MM.1S (cell line): ENCODE measurements around the gene RABL6.
"Not testable (repeated sequence)": the region's sequence is repeated elsewhere in the genome, so short reads cannot be mapped to it uniquely, and the experiment has no call there.

Source experiments
- DNase-seq: peaks from one replicate; pipeline ENCODE4 v3.0.0-alpha.2; 2015
- H2AFZ ChIP-seq: fragments of 300-600 bp; sonication (generic); 2 replicates; pipeline ENCODE4 v1.6.0; 2016; ENCODE audit warnings: antibody characterized with exemption, low read length
- H3F3A ChIP-seq: fragments of 300-600 bp; sonication (generic); 2 replicates; pipeline ENCODE4 v1.6.1; 2016; ENCODE audit warnings: mild to moderate bottlenecking, antibody characterized with exemption, low read length, moderate library complexity, mixed read lengths; ENCODE audit not compliant: insufficient read depth
- H3K27ac ChIP-seq: fragments of 300-600 bp; sonication (generic); 2 replicates; pipeline ENCODE4 v1.5.1; 2016; ENCODE audit warnings: mild to moderate bottlenecking, low read length
- H3K27me3 ChIP-seq: fragments of 300-600 bp; sonication (generic); replicated peaks from 2 replicates; pipeline ENCODE4 v1.6.0; 2016; ENCODE audit warnings: low read length; ENCODE audit not compliant: insufficient read depth
- H3K36me3 ChIP-seq: fragments of 300-600 bp; sonication (generic); replicated peaks from 2 replicates; pipeline ENCODE4 v1.6.1; 2016; ENCODE audit warnings: mild to moderate bottlenecking, low read length, mixed read lengths; ENCODE audit not compliant: insufficient read depth
- H3K4me1 ChIP-seq: fragments of 300-600 bp; sonication (generic); 2 replicates; pipeline ENCODE4 v1.6.1; 2016; ENCODE audit warnings: low read length, mixed read lengths
- H3K4me2 ChIP-seq: fragments of 300-600 bp; sonication (generic); 2 replicates; pipeline ENCODE4 v1.6.0; 2016; ENCODE audit warnings: low read depth, low read length
- H3K4me3 ChIP-seq: fragments of 300-600 bp; sonication (generic); 2 replicates; pipeline ENCODE4 v1.5.1; 2016; ENCODE audit warnings: low read length, mixed read lengths
- H3K79me2 ChIP-seq: fragments of 300-600 bp; sonication (generic); 2 replicates; pipeline ENCODE4 v1.6.1; 2016; ENCODE audit warnings: mixed run types, low read length, mixed read lengths
- H3K9ac ChIP-seq: fragments of 300-600 bp; sonication (generic); 2 replicates; pipeline ENCODE4 v1.6.1; 2016; ENCODE audit warnings: low read length, mixed read lengths
- H3K9me2 ChIP-seq: fragments of 300-600 bp; sonication (generic); replicated peaks from 2 replicates; pipeline ENCODE4 v1.6.1; 2016; ENCODE audit warnings: mild to moderate bottlenecking, low read length, mixed read lengths; ENCODE audit not compliant: insufficient read depth
- H3K9me3 ChIP-seq: fragments of 300-600 bp; sonication (generic); replicated peaks from 2 replicates; pipeline ENCODE4 v1.6.1; 2016; ENCODE audit warnings: mild to moderate bottlenecking, low read length, mixed read lengths; ENCODE audit not compliant: insufficient read depth
- H4K20me1 ChIP-seq: fragments of 300-600 bp; sonication (generic); 2 replicates; pipeline ENCODE4 v1.6.1; 2016; ENCODE audit warnings: mild to moderate bottlenecking, low read length, moderate library complexity, mixed read lengths; ENCODE audit not compliant: insufficient read depth
- EZH2 ChIP-seq: fragments of 300-600 bp; sonication (generic); optimal IDR thresholded peaks from 2 replicates; pipeline ENCODE3; 2017; ENCODE audit warnings: low read depth, mild to moderate bottlenecking, antibody characterized with exemption, low read length, mixed read lengths
- EZH2phosphoT487 ChIP-seq: fragments of 300-600 bp; sonication (generic); IDR thresholded peaks from 2 replicates; pipeline ENCODE4 v1.6.1; 2018; ENCODE audit warnings: antibody characterized with exemption, low read length
- TF ChIP-seq, protein P1 (sequence below): fragments of 300-600 bp; sonication (generic); IDR thresholded peaks from 2 replicates; pipeline ENCODE4 v1.5.1; 2016; ENCODE audit warnings: antibody characterized with exemption, low read length, mixed read lengths

The RABL6 gene

GRCh38 chr9:136867917-136868316, 60.2 kb downstream of the RABL6 start:
- H3K9ac ChIP-seq: no peak overlapping the region
- H3K4me3 ChIP-seq: no peak overlapping the region
- no peaks in the 10 kb centered on the region for H3F3A ChIP-seq
- peaks cover 31% of the 10 kb centered on the region for H3K79me2 ChIP-seq
- H4K20me1 ChIP-seq: no peaks in the 10 kb centered on the region
- H3K9me2 ChIP-seq: no peaks in the 10 kb centered on the region
- no peak overlapping the region for H3K27ac ChIP-seq
- no peak overlapping the region for H3K4me2 ChIP-seq
- TF ChIP-seq, protein P1, sequence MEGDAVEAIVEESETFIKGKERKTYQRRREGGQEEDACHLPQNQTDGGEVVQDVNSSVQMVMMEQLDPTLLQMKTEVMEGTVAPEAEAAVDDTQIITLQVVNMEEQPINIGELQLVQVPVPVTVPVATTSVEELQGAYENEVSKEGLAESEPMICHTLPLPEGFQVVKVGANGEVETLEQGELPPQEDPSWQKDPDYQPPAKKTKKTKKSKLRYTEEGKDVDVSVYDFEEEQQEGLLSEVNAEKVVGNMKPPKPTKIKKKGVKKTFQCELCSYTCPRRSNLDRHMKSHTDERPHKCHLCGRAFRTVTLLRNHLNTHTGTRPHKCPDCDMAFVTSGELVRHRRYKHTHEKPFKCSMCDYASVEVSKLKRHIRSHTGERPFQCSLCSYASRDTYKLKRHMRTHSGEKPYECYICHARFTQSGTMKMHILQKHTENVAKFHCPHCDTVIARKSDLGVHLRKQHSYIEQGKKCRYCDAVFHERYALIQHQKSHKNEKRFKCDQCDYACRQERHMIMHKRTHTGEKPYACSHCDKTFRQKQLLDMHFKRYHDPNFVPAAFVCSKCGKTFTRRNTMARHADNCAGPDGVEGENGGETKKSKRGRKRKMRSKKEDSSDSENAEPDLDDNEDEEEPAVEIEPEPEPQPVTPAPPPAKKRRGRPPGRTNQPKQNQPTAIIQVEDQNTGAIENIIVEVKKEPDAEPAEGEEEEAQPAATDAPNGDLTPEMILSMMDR: no peak
- no peaks in the 10 kb centered on the region for H3K9me3 ChIP-seq
- no peak for DNase-seq
- no peaks in the 10 kb centered on the region; the same call in 1 of the 2 replicates for H3K36me3 ChIP-seq
- H2AFZ ChIP-seq: no peak overlapping the region
- H3K27me3 ChIP-seq: no peaks in the 10 kb centered on the region
- H3K4me1 ChIP-seq: peaks cover 7% of the 10 kb centered on the region; the same call in 1 of the 2 replicates

- no peak overlapping the region for H3K4me3 ChIP-seq
- no peak for DNase-seq
- H3K36me3 ChIP-seq: no peaks in the 10 kb centered on the region; the same call in 1 of the 2 replicates
- H3K4me2 ChIP-seq: no peak overlapping the region
- H3F3A ChIP-seq: no peaks in the 10 kb centered on the region
- H3K79me2 ChIP-seq: peaks cover 23% of the 10 kb centered on the region
- H4K20me1 ChIP-seq: no peaks in the 10 kb centered on the region
- no peaks in the 10 kb centered on the region for H3K9me2 ChIP-seq
- H3K27me3 ChIP-seq: no peaks in the 10 kb centered on the region
- no peak overlapping the region for H2AFZ ChIP-seq
- H3K4me1 ChIP-seq: peaks cover 7% of the 10 kb centered on the region; the same call in 1 of the 2 replicates
- no peak overlapping the region for H3K9ac ChIP-seq
- no peak overlapping the region for H3K27ac ChIP-seq
- H3K9me3 ChIP-seq: no peaks in the 10 kb centered on the region
- TF ChIP-seq EZH2phosphoT487 (no peak), EZH2 (no peak)
- TF ChIP-seq, protein P1: no peak
Observed at GRCh38 chr9:136868644-136869043, 60.9 kb downstream of the RABL6 start.

- not testable (repeated sequence) for H3F3A ChIP-seq, H2AFZ ChIP-seq, H3K9me2 ChIP-seq, H3K36me3 ChIP-seq, H3K4me2 ChIP-seq, H3K27ac ChIP-seq, H3K9ac ChIP-seq, H4K20me1 ChIP-seq, H3K4me1 ChIP-seq, H3K4me3 ChIP-seq, H3K9me3 ChIP-seq, H3K27me3 ChIP-seq, DNase-seq
- peaks cover 15% of the 10 kb centered on the region for H3K79me2 ChIP-seq
Observed at GRCh38 chr9:136869611-136870010, 61.9 kb downstream of the RABL6 start.

GRCh38 chr9:136875155-136875554, 67.4 kb downstream of the RABL6 start:
- no peaks in the 10 kb centered on the region for H3K9me3 ChIP-seq
- H3K4me1 ChIP-seq: no peaks in the 10 kb centered on the region
- no peaks in the 10 kb centered on the region for H3K79me2 ChIP-seq
- H3F3A ChIP-seq: no peaks in the 10 kb centered on the region
- no peak for TF ChIP-seq EZH2phosphoT487
- TF ChIP-seq EZH2: no peak
- TF ChIP-seq, protein P1: no peak
- no peaks in the 10 kb centered on the region for H4K20me1 ChIP-seq
- H3K36me3 ChIP-seq: no peaks in the 10 kb centered on the region
- H3K9me2 ChIP-seq: no peaks in the 10 kb centered on the region
- no peaks in the 10 kb centered on the region for H3K27me3 ChIP-seq
- DNase-seq: no peak
- H3K27ac ChIP-seq: no peak overlapping the region
- no peak overlapping the region for H3K4me3 ChIP-seq
- H3K4me2 ChIP-seq: no peak overlapping the region
- H2AFZ ChIP-seq: no peak overlapping the region
- H3K9ac ChIP-seq: no peak overlapping the region
